BJ (cell line): ENCODE measurements around the gene CCDC93. TPM values are rescaled to one million over a fixed set of nuclear protein-coding genes. Genes with fewer than 3 reads are reported as not detected.

ENCODE experiments used
- CTCF ChIA-PET: fragments of 350-600 bp; formaldehyde crosslinking; extraction: SDS; loops from one replicate; lab custom pipeline; 2021; ENCODE audit warnings: antibody characterized with exemption, inconsistent platforms; lab: Yijun Ruan, JAX
- POLR2A ChIA-PET: fragments of 300-600 bp; sonication (Branson Sonifier 250); formaldehyde crosslinking; extraction: SDS; loops from one replicate; lab custom pipeline; 2021; ENCODE audit warnings: antibody characterized with exemption; lab: Charles Lee
- DNase-seq: peaks from one replicate; pipeline ENCODE4 v3.0.0-alpha.2; 2011; ENCODE audit warnings: low read depth
- H3K27me3 ChIP-seq: 2 replicates; pipeline ENCODE4 v1.6.0; 2011; ENCODE audit warnings: low read length; ENCODE audit not compliant: control insufficient read depth, insufficient read depth
- H3K36me3 ChIP-seq: 2 replicates; pipeline ENCODE4 v1.5.1; 2011; ENCODE audit warnings: low read length; ENCODE audit not compliant: control insufficient read depth, insufficient read depth
- H3K4me3 ChIP-seq: 2 replicates; pipeline ENCODE4 v1.5.1; 2011; ENCODE audit warnings: low read depth, mild to moderate bottlenecking, control low read depth, low read length
- polyA plus RNA-seq: library from polyadenylated mRNA; depleted of rRNA; stranded (reverse); fragments of >200 nt; gene quantifications from 2 replicates; pipeline ENCODE4 v1.2.3, GENCODE V29; 2011
- TF ChIP-seq, protein P1 (sequence below): IDR thresholded peaks from 2 replicates; pipeline ENCODE4 v1.5.1; 2011; ENCODE audit warnings: low read depth, mild to moderate bottlenecking, control low read depth, inconsistent platforms, low read length, moderate library complexity; ENCODE audit not compliant: insufficient read depth

Gene CCDC93
- polyA plus RNA-seq, 1 experiment, result 12.8 TPM

DNA sequence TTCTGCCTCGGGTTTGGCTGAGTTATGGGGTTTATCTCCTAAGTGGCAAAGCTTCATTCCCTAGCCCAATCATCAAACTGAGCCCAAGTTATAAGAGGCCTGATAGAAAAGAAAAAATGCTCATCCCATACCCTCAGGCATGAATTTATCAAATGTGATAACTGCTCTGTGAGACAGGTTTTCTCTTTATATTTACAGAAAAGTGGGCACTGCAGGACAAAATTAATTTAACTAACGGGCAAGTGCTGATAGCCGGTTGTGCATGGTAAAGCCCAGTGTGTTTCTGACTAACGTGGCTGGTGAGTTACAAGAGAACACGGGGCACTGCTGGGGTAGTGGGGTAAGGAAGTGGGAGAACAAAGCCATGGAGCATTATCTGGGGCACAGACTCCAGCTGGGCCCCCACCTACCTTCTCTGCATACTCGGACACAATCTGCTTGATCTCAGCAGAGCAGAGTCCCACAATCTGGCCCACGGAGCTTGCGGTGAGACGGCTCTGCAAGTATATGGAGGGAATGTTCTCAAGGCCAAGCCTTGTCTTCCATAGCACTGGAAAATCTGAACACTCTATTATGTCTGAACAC lies 40.3 kb downstream of the CCDC93 start:
- Histone ChIP-seq H3K27me3 (no peaks in the 10 kb centered on the region), H3K4me3 (no peak overlapping the region), H3K36me3 (peaks cover 6% of the 10 kb centered on the region; the same call in 1 of the 2 replicates)
- ChIA-PET POLR2A (no interaction called here), CTCF (interaction anchor here (1.6 to 2.5 kb wide), 2 partner anchors 9 to 159 kb away, joined by 5 to 9 read pairs; partner anchors contain the start of gene DDX18)
- TF ChIP-seq, protein P1, sequence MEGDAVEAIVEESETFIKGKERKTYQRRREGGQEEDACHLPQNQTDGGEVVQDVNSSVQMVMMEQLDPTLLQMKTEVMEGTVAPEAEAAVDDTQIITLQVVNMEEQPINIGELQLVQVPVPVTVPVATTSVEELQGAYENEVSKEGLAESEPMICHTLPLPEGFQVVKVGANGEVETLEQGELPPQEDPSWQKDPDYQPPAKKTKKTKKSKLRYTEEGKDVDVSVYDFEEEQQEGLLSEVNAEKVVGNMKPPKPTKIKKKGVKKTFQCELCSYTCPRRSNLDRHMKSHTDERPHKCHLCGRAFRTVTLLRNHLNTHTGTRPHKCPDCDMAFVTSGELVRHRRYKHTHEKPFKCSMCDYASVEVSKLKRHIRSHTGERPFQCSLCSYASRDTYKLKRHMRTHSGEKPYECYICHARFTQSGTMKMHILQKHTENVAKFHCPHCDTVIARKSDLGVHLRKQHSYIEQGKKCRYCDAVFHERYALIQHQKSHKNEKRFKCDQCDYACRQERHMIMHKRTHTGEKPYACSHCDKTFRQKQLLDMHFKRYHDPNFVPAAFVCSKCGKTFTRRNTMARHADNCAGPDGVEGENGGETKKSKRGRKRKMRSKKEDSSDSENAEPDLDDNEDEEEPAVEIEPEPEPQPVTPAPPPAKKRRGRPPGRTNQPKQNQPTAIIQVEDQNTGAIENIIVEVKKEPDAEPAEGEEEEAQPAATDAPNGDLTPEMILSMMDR, result no peak
- no peak for DNase-seq

DNA sequence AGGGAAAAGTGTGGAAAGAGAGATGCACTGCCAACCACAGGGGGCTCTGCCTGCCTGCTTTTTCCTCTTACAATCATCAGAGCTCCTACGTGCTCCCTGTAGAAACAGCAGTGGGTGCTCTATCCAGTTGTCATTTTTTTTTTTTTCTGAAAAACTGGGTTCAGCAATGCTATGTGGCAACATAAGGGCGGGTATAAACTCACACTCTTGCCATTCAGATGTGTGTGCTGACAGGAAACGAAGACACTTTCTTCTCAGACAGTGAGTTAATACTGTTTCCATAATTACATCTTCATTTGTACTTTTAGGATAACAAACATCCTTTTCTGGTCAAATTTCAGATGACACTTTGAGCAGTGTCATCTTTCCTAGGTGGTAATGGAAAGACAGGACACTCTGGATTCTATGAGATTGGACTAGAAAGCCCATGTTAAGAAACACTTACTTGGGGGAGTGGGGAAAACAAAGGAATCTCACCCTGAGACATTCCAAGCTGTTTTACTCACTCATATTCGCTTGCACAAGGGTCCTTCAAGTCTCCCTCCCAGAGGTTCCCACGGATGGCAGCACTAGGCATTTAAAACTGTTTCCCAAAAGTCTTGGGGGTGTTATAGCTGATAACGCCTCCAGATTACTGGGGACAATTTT lies 41.3 kb downstream of the CCDC93 start:
- no peaks in the 10 kb centered on the region for H3K27me3 ChIP-seq
- no peak for DNase-seq
- H3K36me3 ChIP-seq, result peaks cover 6% of the 10 kb centered on the region; the same call in 1 of the 2 replicates
- ChIA-PET POLR2A (no interaction called here), CTCF (interaction anchor here (0.6 to 2.5 kb wide), 4 partner anchors 8 to 158 kb away, joined by 4 to 9 read pairs (median 5); partner anchors contain the start of gene DDX18)
- TF ChIP-seq, protein P1, result no peak
- no peak overlapping the region for H3K4me3 ChIP-seq

DNA sequence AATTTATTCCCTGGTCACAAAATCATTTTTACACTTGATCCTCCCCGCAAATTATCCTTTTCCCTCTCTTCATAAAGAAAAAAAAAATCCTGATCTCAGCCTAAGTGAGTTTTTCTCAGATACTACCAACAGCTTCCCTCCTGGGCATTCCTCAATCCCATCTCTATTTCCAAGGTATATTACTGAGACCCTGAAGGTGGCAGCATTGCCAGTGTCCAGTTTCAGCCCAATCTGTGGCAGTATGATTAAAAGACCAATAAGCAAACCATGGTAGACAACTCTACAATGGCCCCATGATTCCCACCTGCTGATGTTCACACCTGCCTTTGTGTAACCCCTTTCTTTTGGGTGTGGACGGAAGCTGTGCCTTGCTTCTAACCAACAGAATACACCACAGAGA lies 45.1 kb downstream of the CCDC93 start:
- peaks cover 7% of the 10 kb centered on the region for H3K36me3 ChIP-seq
- no peak for DNase-seq
- ChIA-PET CTCF (interaction anchor here (0.9 to 2.8 kb wide), 5 partner anchors 19 to 154 kb away, joined by 3 to 11 read pairs (median 5); partner anchors contain the start of gene DDX18), POLR2A (no interaction called here)
- no peak overlapping the region for H3K4me3 ChIP-seq
- H3K27me3 ChIP-seq, result no peaks in the 10 kb centered on the region
- TF ChIP-seq, protein P1, result 0 out of 2 replicates have a peak, but pooled peaks have one; percentile 7

DNA sequence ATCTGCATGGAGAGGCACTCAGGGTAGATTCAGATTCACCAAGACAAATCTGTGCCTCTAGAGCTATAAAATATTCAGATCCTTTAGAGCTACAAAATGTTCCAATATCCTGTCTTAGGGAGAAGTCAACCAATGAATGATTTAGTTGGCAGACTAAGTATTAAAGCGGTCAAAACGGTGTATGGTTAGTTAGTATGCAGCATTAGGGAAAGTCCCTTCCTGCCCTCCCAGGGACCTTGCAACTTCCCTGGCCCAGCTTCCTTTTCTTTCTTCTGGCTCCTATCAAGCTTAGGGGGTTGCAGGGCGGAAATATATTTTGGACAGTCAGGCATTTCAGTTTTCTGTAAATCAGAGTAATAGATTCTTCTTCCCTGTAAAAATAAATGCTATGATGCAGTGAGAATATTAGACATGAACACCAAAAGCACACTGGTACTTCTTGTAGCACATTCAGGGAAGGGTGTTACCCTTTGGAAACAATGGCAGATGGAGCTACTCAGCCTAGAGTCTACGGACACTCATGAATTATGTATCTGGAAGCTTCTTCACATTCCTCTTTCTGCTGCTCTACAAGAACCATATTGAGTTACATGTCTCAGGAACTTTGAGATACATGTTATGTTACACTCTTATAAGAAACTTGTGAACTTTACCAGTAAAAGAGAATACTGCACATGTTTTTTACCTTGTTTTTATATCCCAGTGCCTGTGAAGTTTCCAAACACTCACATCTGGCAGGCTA lies 45.7 kb downstream of the CCDC93 start:
- peaks cover 5% of the 10 kb centered on the region for H3K36me3 ChIP-seq
- H3K27me3 ChIP-seq, result no peaks in the 10 kb centered on the region
- ChIA-PET CTCF (interaction anchor here (0.5 to 2.8 kb wide), 9 partner anchors 12 to 154 kb away, joined by 3 to 11 read pairs (median 3); partner anchors contain the start of gene DDX18), POLR2A (interaction anchor here (0.6 kb wide), 1 partner anchor 13 kb away, joined by 3 read pairs; no protein-coding TSS in a partner anchor)
- TF ChIP-seq, protein P1, result no peak
- DNase-seq, result no peak
- H3K4me3 ChIP-seq, result no peak overlapping the region
